SH-SY5Y (cell line): ENCODE measurements around the gene DCLK1.

Source experiments
- GATA2 ChIP-seq: IDR thresholded peaks from 2 replicates; pipeline ENCODE4 v1.6.1; 2011; ENCODE audit warnings: mild to moderate bottlenecking, low read depth, low read length
- GATA3 ChIP-seq: IDR thresholded peaks from 2 replicates; pipeline ENCODE4 v1.6.1; 2011; ENCODE audit warnings: low read depth, mild to moderate bottlenecking, low read length, moderate library complexity

Gene DCLK1

GRCh38 chr13:35838356-35838755 is 292.8 kb downstream of the DCLK1 start:
- TF ChIP-seq GATA3 (no peak), GATA2 (no peak)

- TF ChIP-seq GATA3 (no peak), GATA2 (no peak)
Measured at GRCh38 chr13:35836446-35836845, 294.7 kb downstream of the DCLK1 start.

GRCh38 chr13:35835989-35836388 is 295.2 kb downstream of the DCLK1 start:
- no peak for TF ChIP-seq GATA3
- TF ChIP-seq GATA2 = no peak

- TF ChIP-seq GATA3 (no peak), GATA2 (no peak)
Measured at GRCh38 chr13:35833608-35834275, 297.4 kb downstream of the DCLK1 start.

GRCh38 chr13:35833031-35833430 is 298.2 kb downstream of the DCLK1 start:
- no peak for TF ChIP-seq GATA3
- no peak for TF ChIP-seq GATA2

- no peak for TF ChIP-seq GATA2
- no peak for TF ChIP-seq GATA3
Measured at GRCh38 chr13:35832551-35832950, 298.6 kb downstream of the DCLK1 start.

- no peak for TF ChIP-seq GATA3
- no peak for TF ChIP-seq GATA2
Measured at GRCh38 chr13:35830850-35831450, 300.2 kb downstream of the DCLK1 start.

GRCh38 chr13:35826626-35827254 is 304.4 kb downstream of the DCLK1 start:
- TF ChIP-seq GATA2 (no peak), GATA3 (no peak)

- no peak for TF ChIP-seq GATA3
- TF ChIP-seq GATA2 = no peak
Measured at GRCh38 chr13:35824825-35825224, 306.4 kb downstream of the DCLK1 start.

GRCh38 chr13:35824395-35824794 is 306.8 kb downstream of the DCLK1 start:
- TF ChIP-seq GATA2 (no peak), GATA3 (no peak)

- TF ChIP-seq GATA3 (no peak), GATA2 (no peak)
Measured at GRCh38 chr13:35822666-35823065, 308.5 kb downstream of the DCLK1 start.

GRCh38 chr13:35818633-35819067 is 312.5 kb downstream of the DCLK1 start:
- TF ChIP-seq GATA2 = no peak

GRCh38 chr13:35817642-35818607 is 313.3 kb downstream of the DCLK1 start:
- no peak for TF ChIP-seq GATA3
- TF ChIP-seq GATA2 = no peak

GRCh38 chr13:35814605-35815011 is 316.6 kb downstream of the DCLK1 start:
- TF ChIP-seq GATA2 (no peak), GATA3 (no peak)
